Osteoblast (primary cell): ENCODE measurements around the gene ARPP19. TPM values are rescaled to one million over a fixed set of nuclear protein-coding genes. Genes with fewer than 3 reads are reported as not detected.
A peak's percentile ranks its signal among the peaks of the same experiment; 100 is the strongest.

Experiments
- DNase-seq: peaks from one replicate; pipeline ENCODE4 v3.0.0; 2011; ENCODE audit warnings: low spot score, mixed read lengths; ENCODE audit not compliant: insufficient read length; ENCODE audit errors: missing footprints
- H2AFZ ChIP-seq: 2 replicates; pipeline ENCODE4 v1.6.0; 2011; ENCODE audit warnings: mild to moderate bottlenecking, low read length
- H3K27ac ChIP-seq: 2 replicates; pipeline ENCODE4 v1.5.1; 2011; ENCODE audit warnings: mild to moderate bottlenecking, low read depth, low read length, moderate library complexity
- H3K27me3 ChIP-seq: 2 replicates; pipeline ENCODE4 v1.6.0; 2012; ENCODE audit warnings: mild to moderate bottlenecking, control low read depth, inconsistent platforms, low read length, moderate library complexity; ENCODE audit not compliant: insufficient read depth
- H3K36me3 ChIP-seq: 2 replicates; pipeline ENCODE4 v1.5.1; 2011; ENCODE audit warnings: mild to moderate bottlenecking, low read length, control low read depth, moderate library complexity; ENCODE audit not compliant: insufficient read depth
- H3K4me1 ChIP-seq: 2 replicates; pipeline ENCODE4 v1.5.1; 2011; ENCODE audit warnings: mild to moderate bottlenecking, low read length, control low read depth, moderate library complexity; ENCODE audit not compliant: insufficient read depth
- H3K4me2 ChIP-seq: 2 replicates; pipeline ENCODE4 v1.6.0; 2011; ENCODE audit warnings: mild to moderate bottlenecking, low read length; ENCODE audit not compliant: insufficient read depth
- H3K4me3 ChIP-seq: fragments of 200-600 bp; sonication (generic); 3 replicates; pipeline ENCODE4 v1.5.1; 2012; ENCODE audit warnings: mild to moderate bottlenecking, low read length, inconsistent platforms; ENCODE audit not compliant: insufficient read depth
- H3K79me2 ChIP-seq: 2 replicates; pipeline ENCODE4 v1.6.0; 2012; ENCODE audit warnings: mild to moderate bottlenecking, low read length, control low read depth, inconsistent platforms; ENCODE audit not compliant: insufficient read depth
- H3K9me3 ChIP-seq: 2 replicates; pipeline ENCODE4 v1.5.1; 2011; ENCODE audit warnings: low read depth, low read length, control low read depth
- H4K20me1 ChIP-seq: 2 replicates; pipeline ENCODE4 v1.6.0; 2012; ENCODE audit warnings: mild to moderate bottlenecking, low read length, control low read depth; ENCODE audit not compliant: insufficient read depth
- total RNA-seq: library from RNA; depleted of rRNA; stranded (reverse); fragments of >200 nt; gene quantifications from 2 replicates; pipeline ENCODE4 v1.2.3, GENCODE V29; 2012
- TF ChIP-seq, protein P1 (sequence below): IDR thresholded peaks from 2 replicates; pipeline ENCODE4 v1.5.1; 2011; ENCODE audit warnings: mild to moderate bottlenecking, low read depth, low read length, moderate library complexity; ENCODE audit errors: extremely low read depth

The ARPP19 gene
- total RNA-seq, 1 donor: 114 TPM

- Histone ChIP-seq H3K4me1 (peaks cover 28% of the 10 kb centered on the region), H2AFZ (no peak overlapping the region), H3K27ac (no peak overlapping the region), H3K9me3 (no peaks in the 10 kb centered on the region), H3K27me3 (no peaks in the 10 kb centered on the region), H3K79me2 (peaks cover 100% of the 10 kb centered on the region), H3K4me3 (no peak overlapping the region), H3K4me2 (no peak overlapping the region), H3K36me3 (no peaks in the 10 kb centered on the region), H4K20me1 (peaks cover 29% of the 10 kb centered on the region)
- DNase-seq: no peak
- TF ChIP-seq, protein P1, sequence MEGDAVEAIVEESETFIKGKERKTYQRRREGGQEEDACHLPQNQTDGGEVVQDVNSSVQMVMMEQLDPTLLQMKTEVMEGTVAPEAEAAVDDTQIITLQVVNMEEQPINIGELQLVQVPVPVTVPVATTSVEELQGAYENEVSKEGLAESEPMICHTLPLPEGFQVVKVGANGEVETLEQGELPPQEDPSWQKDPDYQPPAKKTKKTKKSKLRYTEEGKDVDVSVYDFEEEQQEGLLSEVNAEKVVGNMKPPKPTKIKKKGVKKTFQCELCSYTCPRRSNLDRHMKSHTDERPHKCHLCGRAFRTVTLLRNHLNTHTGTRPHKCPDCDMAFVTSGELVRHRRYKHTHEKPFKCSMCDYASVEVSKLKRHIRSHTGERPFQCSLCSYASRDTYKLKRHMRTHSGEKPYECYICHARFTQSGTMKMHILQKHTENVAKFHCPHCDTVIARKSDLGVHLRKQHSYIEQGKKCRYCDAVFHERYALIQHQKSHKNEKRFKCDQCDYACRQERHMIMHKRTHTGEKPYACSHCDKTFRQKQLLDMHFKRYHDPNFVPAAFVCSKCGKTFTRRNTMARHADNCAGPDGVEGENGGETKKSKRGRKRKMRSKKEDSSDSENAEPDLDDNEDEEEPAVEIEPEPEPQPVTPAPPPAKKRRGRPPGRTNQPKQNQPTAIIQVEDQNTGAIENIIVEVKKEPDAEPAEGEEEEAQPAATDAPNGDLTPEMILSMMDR: no peak
Observed at GRCh38 chr15:52563501-52564060, 5.2 kb downstream of the ARPP19 start.

DNA sequence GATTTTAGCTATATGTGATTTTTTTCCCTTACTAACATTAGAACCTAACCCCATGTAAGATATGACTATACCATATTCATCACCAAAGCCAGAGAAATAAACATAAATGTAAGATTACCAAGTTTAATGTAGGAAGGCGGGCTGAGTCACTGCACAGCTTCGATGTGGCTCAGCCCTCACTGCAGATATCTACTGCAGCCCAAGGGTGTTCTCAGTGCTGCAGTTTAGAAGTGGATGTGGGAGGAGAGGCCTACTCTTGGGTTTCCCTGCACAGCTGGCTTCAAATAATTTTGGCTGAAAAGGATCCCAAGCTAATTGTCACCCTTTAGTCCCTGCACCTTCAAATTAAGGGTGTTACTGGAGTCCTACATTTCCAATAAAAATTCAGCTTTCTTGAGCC, 9.3 kb downstream of the ARPP19 start:
- TF ChIP-seq, protein P1: no peak
- DNase-seq: peak; percentile 78
- Histone ChIP-seq H3K4me2 (no peak overlapping the region), H2AFZ (no peak overlapping the region), H3K36me3 (peaks cover 22% of the 10 kb centered on the region), H3K4me1 (peaks cover 27% of the 10 kb centered on the region), H3K27me3 (no peaks in the 10 kb centered on the region), H3K27ac (peak overlapping the region; percentile 39), H4K20me1 (peaks cover 18% of the 10 kb centered on the region), H3K9me3 (no peaks in the 10 kb centered on the region), H3K4me3 (no peak overlapping the region), H3K79me2 (peaks cover 97% of the 10 kb centered on the region)

GRCh38 chr15:52559022-52559421, 9.8 kb downstream of the ARPP19 start:
- Histone ChIP-seq H3K4me2 (no peak overlapping the region), H4K20me1 (peaks cover 13% of the 10 kb centered on the region), H3K36me3 (peaks cover 28% of the 10 kb centered on the region), H3K27ac (peak overlapping the region; percentile 83), H3K9me3 (no peaks in the 10 kb centered on the region), H3K4me3 (no peak overlapping the region), H3K27me3 (no peaks in the 10 kb centered on the region), H3K79me2 (peaks cover 96% of the 10 kb centered on the region), H2AFZ (no peak overlapping the region), H3K4me1 (peaks cover 27% of the 10 kb centered on the region)
- no peak for DNase-seq
- TF ChIP-seq, protein P1: no peak

DNA sequence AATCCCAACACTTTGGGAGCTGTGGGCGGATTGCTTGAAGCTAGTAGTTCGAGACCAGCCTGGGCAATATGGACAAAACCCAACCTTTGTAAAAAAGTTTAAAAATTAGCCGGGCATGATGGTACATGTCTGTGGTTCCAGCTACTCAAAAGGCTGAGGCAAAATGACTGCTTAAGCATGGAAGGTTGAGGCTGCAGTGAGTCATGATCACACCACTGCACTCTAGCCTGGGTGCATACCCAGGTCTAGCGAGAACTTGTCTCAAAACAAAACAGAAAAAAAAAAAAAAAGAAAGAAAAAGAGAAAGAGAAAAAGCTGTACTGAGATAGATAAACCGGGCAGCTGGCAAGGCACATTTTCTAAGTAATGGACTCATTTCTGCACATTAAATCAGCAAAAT, 10.6 kb downstream of the ARPP19 start:
- Histone ChIP-seq H2AFZ (no peak overlapping the region), H3K4me2 (peak overlapping the region; percentile 36), H3K36me3 (peaks cover 28% of the 10 kb centered on the region), H3K27me3 (no peaks in the 10 kb centered on the region), H3K4me3 (no peak overlapping the region), H3K9me3 (no peaks in the 10 kb centered on the region), H4K20me1 (peaks cover 8% of the 10 kb centered on the region), H3K79me2 (peaks cover 96% of the 10 kb centered on the region), H3K4me1 (peaks cover 27% of the 10 kb centered on the region), H3K27ac (peak overlapping the region; percentile 83)
- TF ChIP-seq, protein P1: no peak
- no peak for DNase-seq
